ENCODE results near the gene MEIS1.
A peak's percentile ranks its signal among the peaks of the same experiment; 100 is the strongest.

MEIS1 gene

DNA sequence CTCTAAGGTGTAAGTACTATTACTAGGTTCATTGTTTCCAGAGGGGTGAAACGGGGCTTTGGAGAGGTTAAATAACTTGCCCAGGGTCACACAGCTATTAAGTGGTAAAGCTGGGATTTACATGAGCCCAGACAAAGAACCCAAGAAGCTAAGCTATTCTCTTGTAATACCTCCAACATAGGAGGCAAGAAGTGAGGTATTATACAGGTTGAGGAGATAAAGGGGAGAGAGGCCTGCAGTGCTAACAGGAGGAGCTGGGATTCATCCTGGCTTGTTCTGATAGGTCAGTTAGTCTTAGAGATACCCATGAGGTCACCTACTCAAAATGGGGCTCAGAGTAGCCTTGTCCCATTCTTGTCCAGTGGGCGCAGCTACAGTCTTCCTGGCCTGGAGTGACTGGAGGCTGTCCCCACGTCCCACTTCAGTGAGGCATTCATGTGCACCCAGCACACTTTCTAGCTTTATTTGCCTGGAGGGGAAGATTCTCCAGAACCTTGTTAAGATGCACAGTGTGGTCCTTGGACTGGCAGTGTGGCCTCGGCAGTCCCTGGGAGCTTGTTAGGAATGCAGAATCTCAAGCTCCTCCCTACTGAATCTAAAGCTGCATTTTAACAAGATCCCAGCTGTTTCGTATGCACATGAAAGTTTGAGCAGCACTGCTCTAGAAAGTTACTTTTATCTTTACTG, 63.5 kb downstream of the MEIS1 start:
- Histone ChIP-seq H3K4me1 (ENCODE audit: control insufficient read depth in 2 of 2, insufficient read depth in 1 of 2, low read depth in 1 of 2, low read length in 2 of 2) (peaks cover 19 to 28% of the 10 kb centered on the region in 2 donors), H3K4ac (ENCODE audit: low read length) (no peak overlapping the region), H3K27me3 (ENCODE audit: control insufficient read depth in 3 of 3, insufficient read depth in 3 of 3, low read depth in 1 of 3, low read length in 3 of 3) (no peaks in the 10 kb centered on the region), H2BK12ac (ENCODE audit: low read length) (no peak overlapping the region), H3K79me1 (ENCODE audit: low read depth, low read length) (no peaks in the 10 kb centered on the region), H2AFZ (ENCODE audit: low read length) (peak overlapping the region; percentile 43), H3K36me3 (replicated peaks in 1 of 2; ENCODE audit: control insufficient read depth in 2 of 2, insufficient read depth in 2 of 2, low read length in 2 of 2) (peaks cover 0 to 11% of the 10 kb centered on the region in 2 donors), H3K27ac (replicated peaks; ENCODE audit: low read length) (no peak overlapping the region), H3K18ac (ENCODE audit: low read length) (no peak overlapping the region), H4K8ac (ENCODE audit: low read depth, low read length) (no peak overlapping the region), H3K23ac (ENCODE audit: low read depth, low read length, poor library complexity) (no peak overlapping the region), H3K4me2 (ENCODE audit: insufficient read depth, low read length, poor library complexity, severe bottlenecking) (no peak overlapping the region), H2BK5ac (ENCODE audit: low read length) (no peak overlapping the region), H2BK15ac (ENCODE audit: low read length) (no peak overlapping the region), H4K91ac (ENCODE audit: low read depth, low read length, poor library complexity) (no peak overlapping the region), H3K9ac (ENCODE audit: low read depth, low read length, poor library complexity) (no peak overlapping the region), H3K9me3 (replicated peaks in 1 of 2; ENCODE audit: control insufficient read depth in 2 of 2, insufficient read depth in 1 of 2, low read depth in 1 of 2, low read length in 2 of 2) (no peaks in the 10 kb centered on the region), H3K14ac (ENCODE audit: low read length) (no peak overlapping the region), H2AK5ac (ENCODE audit: low read depth, low read length) (no peak overlapping the region), H2BK120ac (ENCODE audit: low read depth, low read length) (no peak overlapping the region), H3K4me3 (ENCODE audit: low read length in 2 of 2) (no peak overlapping the region)
- no CpG with 5 or more reads among the region's 5 CpGs for WGBS, 2 donors (ENCODE audit: extremely low coverage in 2 of 2, insufficient read length in 2 of 2, insufficient replicate concordance in 1 of 2)
- DNase-seq (ENCODE audit: low spot score), result no peak

DNA sequence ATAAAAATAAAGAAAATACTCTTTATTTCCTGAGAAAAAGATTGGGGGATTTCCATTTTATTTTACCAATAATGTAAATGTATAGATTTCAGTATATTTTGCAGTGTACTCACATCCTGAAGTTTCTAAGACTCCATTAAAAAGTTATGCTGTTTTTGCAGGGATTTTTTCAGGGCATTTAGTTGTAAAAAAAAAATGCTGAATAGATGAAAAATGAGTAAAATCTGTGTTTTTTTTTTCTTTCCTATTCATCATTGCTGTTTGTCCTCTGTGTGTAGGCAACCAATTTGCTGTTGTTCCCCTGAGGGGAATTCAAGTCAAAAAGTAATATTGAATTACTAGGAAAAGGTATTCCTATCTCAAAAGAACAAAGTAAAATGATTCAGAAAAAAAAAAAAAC, 66.3 kb downstream of the MEIS1 start:
- Histone ChIP-seq H3K27me3 (ENCODE audit: control insufficient read depth in 3 of 3, insufficient read depth in 3 of 3, low read depth in 1 of 3, low read length in 3 of 3) (peaks cover 0 to 4% (median 0%) of the 10 kb centered on the region in 3 experiments), H3K27ac (replicated peaks; ENCODE audit: low read length) (no peak overlapping the region), H3K36me3 (replicated peaks in 1 of 2; ENCODE audit: control insufficient read depth in 2 of 2, insufficient read depth in 2 of 2, low read length in 2 of 2) (no peaks in the 10 kb centered on the region), H2BK15ac (ENCODE audit: low read length) (no peak overlapping the region), H3K14ac (ENCODE audit: low read length) (no peak overlapping the region), H3K9me3 (replicated peaks in 1 of 2; ENCODE audit: control insufficient read depth in 2 of 2, insufficient read depth in 1 of 2, low read depth in 1 of 2, low read length in 2 of 2) (no peaks in the 10 kb centered on the region), H2AK5ac (ENCODE audit: low read depth, low read length) (no peak overlapping the region), H3K4ac (ENCODE audit: low read length) (no peak overlapping the region), H2BK12ac (ENCODE audit: low read length) (no peak overlapping the region), H3K4me3 (ENCODE audit: low read length in 2 of 2) (no peak overlapping the region), H4K91ac (ENCODE audit: low read depth, low read length, poor library complexity) (no peak overlapping the region), H3K23ac (ENCODE audit: low read depth, low read length, poor library complexity) (no peak overlapping the region), H3K4me1 (ENCODE audit: control insufficient read depth in 2 of 2, insufficient read depth in 1 of 2, low read depth in 1 of 2, low read length in 2 of 2) (peaks cover 18 to 27% of the 10 kb centered on the region in 2 donors), H2BK5ac (ENCODE audit: low read length) (no peak overlapping the region), H2BK120ac (ENCODE audit: low read depth, low read length) (no peak overlapping the region), H2AFZ (ENCODE audit: low read length) (no peak overlapping the region), H3K4me2 (ENCODE audit: insufficient read depth, low read length, poor library complexity, severe bottlenecking) (no peak overlapping the region), H3K9ac (ENCODE audit: low read depth, low read length, poor library complexity) (no peak overlapping the region), H3K18ac (ENCODE audit: low read length) (no peak overlapping the region), H3K79me1 (ENCODE audit: low read depth, low read length) (no peaks in the 10 kb centered on the region), H4K8ac (ENCODE audit: low read depth, low read length) (no peak overlapping the region)
- DNase-seq (ENCODE audit: low spot score), result no peak

DNA sequence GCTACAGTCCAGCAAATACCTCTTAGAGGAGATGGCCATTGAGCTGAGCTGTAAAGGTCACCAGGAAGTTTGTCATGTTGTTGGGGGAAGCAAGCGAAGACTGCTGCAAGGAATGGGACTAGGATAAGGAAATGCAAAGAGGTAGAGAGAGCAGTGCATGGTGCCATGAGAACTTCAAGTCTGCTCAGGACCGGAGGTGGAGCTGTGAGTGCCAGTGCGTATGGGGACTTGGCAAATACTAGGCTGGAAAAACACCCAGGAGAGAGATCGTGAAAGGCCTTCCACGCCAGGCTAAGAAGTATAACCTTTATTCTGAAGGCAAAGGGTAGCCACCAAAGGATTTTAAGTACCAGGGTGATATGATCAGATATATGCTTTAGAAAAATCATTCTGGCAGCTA, 71.3 kb downstream of the MEIS1 start:
- H2BK5ac ChIP-seq (ENCODE audit: low read length), result no peak overlapping the region
- H2AFZ ChIP-seq (ENCODE audit: low read length), result no peak overlapping the region
- no peak overlapping the region for H3K4me2 ChIP-seq (ENCODE audit: insufficient read depth, low read length, poor library complexity, severe bottlenecking)
- no peaks in the 10 kb centered on the region for H3K36me3 ChIP-seq (replicated peaks in 1 of 2; ENCODE audit: control insufficient read depth in 2 of 2, insufficient read depth in 2 of 2, low read length in 2 of 2)
- H3K27me3 ChIP-seq (ENCODE audit: control insufficient read depth in 3 of 3, insufficient read depth in 3 of 3, low read depth in 1 of 3, low read length in 3 of 3), result peaks cover 0 to 5% (median 0%) of the 10 kb centered on the region in 3 experiments
- H4K91ac ChIP-seq (ENCODE audit: low read depth, low read length, poor library complexity), result no peak overlapping the region
- no peak overlapping the region for H3K23ac ChIP-seq (ENCODE audit: low read depth, low read length, poor library complexity)
- H3K14ac ChIP-seq (ENCODE audit: low read length), result no peak overlapping the region
- no peak overlapping the region for H2BK15ac ChIP-seq (ENCODE audit: low read length)
- H2AK5ac ChIP-seq (ENCODE audit: low read depth, low read length), result no peak overlapping the region
- H3K79me1 ChIP-seq (ENCODE audit: low read depth, low read length), result no peaks in the 10 kb centered on the region
- no peak overlapping the region for H3K4me3 ChIP-seq (ENCODE audit: low read length in 2 of 2)
- no CpG with 5 or more reads among the region's 5 CpGs for WGBS, 2 donors (ENCODE audit: extremely low coverage in 2 of 2, insufficient read length in 2 of 2, insufficient replicate concordance in 1 of 2)
- H3K4me1 ChIP-seq (ENCODE audit: control insufficient read depth in 2 of 2, insufficient read depth in 1 of 2, low read depth in 1 of 2, low read length in 2 of 2), result peaks cover 19 to 42% of the 10 kb centered on the region in 2 donors
- no peak overlapping the region for H3K9ac ChIP-seq (ENCODE audit: low read depth, low read length, poor library complexity)
- peak overlapping the region; percentile 41 for H3K18ac ChIP-seq (ENCODE audit: low read length)
- H4K8ac ChIP-seq (ENCODE audit: low read depth, low read length), result no peak overlapping the region
- H2BK12ac ChIP-seq (ENCODE audit: low read length), result no peak overlapping the region
- no peaks in the 10 kb centered on the region for H3K9me3 ChIP-seq (replicated peaks in 1 of 2; ENCODE audit: control insufficient read depth in 2 of 2, insufficient read depth in 1 of 2, low read depth in 1 of 2, low read length in 2 of 2)
- H2BK120ac ChIP-seq (ENCODE audit: low read depth, low read length), result no peak overlapping the region
- no peak overlapping the region for H3K4ac ChIP-seq (ENCODE audit: low read length)
- no peak for DNase-seq (ENCODE audit: low spot score)
- no peak overlapping the region for H3K27ac ChIP-seq (replicated peaks; ENCODE audit: low read length)

DNA sequence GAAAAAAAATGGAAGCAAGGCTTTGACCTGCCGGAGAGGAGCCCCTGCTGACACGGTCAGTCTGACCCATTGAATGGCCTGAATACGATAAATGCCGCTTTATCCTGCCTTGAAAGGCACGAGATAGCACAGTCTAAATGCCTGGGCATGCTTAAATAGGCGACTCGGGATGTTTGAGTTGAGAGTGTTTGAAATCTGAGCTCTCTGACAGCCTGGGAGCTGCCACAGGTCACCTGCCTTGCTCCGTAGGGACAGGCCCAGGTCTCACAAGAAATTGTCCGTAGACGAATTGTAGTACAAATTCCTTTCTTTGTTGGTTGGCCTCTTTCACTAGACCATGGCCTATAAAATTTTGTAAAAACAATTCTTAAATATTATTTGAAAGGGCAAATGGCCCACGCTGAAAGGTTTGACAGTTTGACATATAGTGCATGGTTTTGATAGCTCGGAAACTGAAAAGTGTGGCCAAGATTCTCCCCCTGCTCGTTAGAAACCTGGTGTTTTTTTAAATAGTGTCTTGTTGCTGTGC, 72.8 kb downstream of the MEIS1 start:
- peak; percentile 86 for DNase-seq (ENCODE audit: low spot score)
- H3K79me1 ChIP-seq (ENCODE audit: low read depth, low read length), result no peaks in the 10 kb centered on the region

More for the DNA sequence above, 72.8 kb downstream of the MEIS1 start:
- H3K4me3 ChIP-seq (ENCODE audit: low read length in 2 of 2), result peak overlapping the region in 1 of 2 donors; percentile 31
- peaks cover 19 to 43% of the 10 kb centered on the region in 2 donors for H3K4me1 ChIP-seq (ENCODE audit: control insufficient read depth in 2 of 2, insufficient read depth in 1 of 2, low read depth in 1 of 2, low read length in 2 of 2)
- H4K91ac ChIP-seq (ENCODE audit: low read depth, low read length, poor library complexity), result no peak overlapping the region
- no peak overlapping the region for H3K4ac ChIP-seq (ENCODE audit: low read length)
- WGBS, 2 donors (ENCODE audit: extremely low coverage in 2 of 2, insufficient read length in 2 of 2, insufficient replicate concordance in 1 of 2), result no CpG with 5 or more reads among the region's 13 CpGs
- no peak overlapping the region for H2AFZ ChIP-seq (ENCODE audit: low read length)
- H3K27me3 ChIP-seq (ENCODE audit: control insufficient read depth in 3 of 3, insufficient read depth in 3 of 3, low read depth in 1 of 3, low read length in 3 of 3), result peaks cover 0 to 5% (median 0%) of the 10 kb centered on the region in 3 experiments
- H3K14ac ChIP-seq (ENCODE audit: low read length), result no peak overlapping the region
- H2BK120ac ChIP-seq (ENCODE audit: low read depth, low read length), result no peak overlapping the region
- H3K4me2 ChIP-seq (ENCODE audit: insufficient read depth, low read length, poor library complexity, severe bottlenecking), result no peak overlapping the region
- no peak overlapping the region for H2BK15ac ChIP-seq (ENCODE audit: low read length)
- H3K9me3 ChIP-seq (replicated peaks in 1 of 2; ENCODE audit: control insufficient read depth in 2 of 2, insufficient read depth in 1 of 2, low read depth in 1 of 2, low read length in 2 of 2), result no peaks in the 10 kb centered on the region
- no peak overlapping the region for H3K18ac ChIP-seq (ENCODE audit: low read length)
- H3K27ac ChIP-seq (replicated peaks; ENCODE audit: low read length), result peak overlapping the region; percentile 14
- H2BK5ac ChIP-seq (ENCODE audit: low read length), result no peak overlapping the region
- no peak overlapping the region for H3K9ac ChIP-seq (ENCODE audit: low read depth, low read length, poor library complexity)
- no peak overlapping the region for H3K23ac ChIP-seq (ENCODE audit: low read depth, low read length, poor library complexity)
- no peak overlapping the region for H2AK5ac ChIP-seq (ENCODE audit: low read depth, low read length)
- no peak overlapping the region for H2BK12ac ChIP-seq (ENCODE audit: low read length)
- no peaks in the 10 kb centered on the region for H3K36me3 ChIP-seq (replicated peaks in 1 of 2; ENCODE audit: control insufficient read depth in 2 of 2, insufficient read depth in 2 of 2, low read length in 2 of 2)
- no peak overlapping the region for H4K8ac ChIP-seq (ENCODE audit: low read depth, low read length)

Measured in neuronal stem cell (in vitro differentiated cells).